RWPE1 (cell line): Measurements from ENCODE around the gene HADHB.

ENCODE experiments used
- CTCF ChIA-PET: fragments of 350-600 bp; sonication (Branson Sonifier 250); formaldehyde crosslinking; extraction: SDS; loops from one replicate; lab custom pipeline; 2021; lab: Yijun Ruan, JAX
- POLR2A ChIA-PET: fragments of 400-600 bp; formaldehyde crosslinking; extraction: SDS; loops from one replicate; lab custom pipeline; 2020; ENCODE audit warnings: antibody characterized with exemption; ENCODE audit not compliant: low non-redundant PET; lab: Yijun Ruan, JAX
- DNase-seq: peaks from one replicate; pipeline ENCODE4 v3.0.0; 2012; ENCODE audit warnings: low spot score
- H3K27ac ChIP-seq: fragments of 450-650 bp; 2 replicates; pipeline ENCODE4 v1.5.1; 2017
- TF ChIP-seq, protein P1 (sequence below): fragments of 450-650 bp; conservative IDR thresholded peaks from 2 replicates; pipeline ENCODE4 v1.5.1; 2017; ENCODE audit warnings: low read depth, mild to moderate bottlenecking

The HADHB gene

DNA sequence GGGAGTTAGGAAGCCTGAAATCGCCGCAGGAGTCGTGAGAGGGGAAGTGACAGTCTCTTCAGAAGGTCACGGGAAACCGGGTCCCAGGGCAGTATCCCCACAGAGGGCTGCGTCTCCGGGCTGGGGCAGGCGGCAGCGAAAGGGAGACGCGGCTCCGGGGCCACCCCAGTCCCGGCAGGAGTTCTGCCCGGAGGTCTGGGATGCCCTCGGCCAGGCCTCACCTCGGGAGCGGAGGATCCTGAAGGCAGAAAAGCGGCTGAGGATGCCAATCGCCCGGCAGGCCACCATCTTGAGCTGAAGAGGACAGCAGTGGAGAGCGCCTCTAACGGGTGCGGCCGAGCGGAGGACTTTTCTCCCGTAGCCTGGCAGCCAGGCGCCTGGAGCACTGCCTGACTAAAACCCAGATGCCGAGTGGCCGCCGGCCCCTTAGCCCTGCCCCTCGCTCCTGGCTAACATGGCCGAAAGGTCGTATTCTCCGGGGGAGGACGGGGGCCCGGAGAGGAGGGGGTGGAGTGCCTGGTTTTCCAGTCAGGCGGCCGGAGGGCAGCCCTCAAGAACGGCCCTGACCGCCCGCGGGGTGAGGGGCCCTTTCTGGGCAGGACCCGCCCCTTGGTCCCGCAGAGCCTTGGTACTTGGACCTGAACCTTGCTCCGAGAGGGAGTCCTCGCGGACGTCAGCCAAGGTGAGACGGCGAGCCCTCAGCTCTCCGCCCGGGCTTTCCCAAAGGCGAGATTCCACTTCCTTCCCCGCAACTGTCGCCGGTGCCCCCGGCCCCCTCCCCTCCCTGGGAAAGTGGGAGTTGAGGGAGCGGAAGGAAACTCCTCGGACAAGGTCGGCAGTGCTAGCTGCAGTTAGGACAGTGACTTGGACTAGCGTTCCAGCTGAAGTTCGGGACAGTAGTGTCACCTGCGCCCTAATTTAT lies at the start of gene HADHB, which contains the start of gene HADHA:
Gene HADHB, plus strand, starts transcription at position 631 of the 922 bp plus-strand sequence. CDS start 9,316 bp downstream, outside the sequence.
Gene HADHA, minus strand, starts transcription at position 324 of the 922 bp plus-strand sequence. Its CDS starts 36 bp downstream, at position 288.
- POLR2A ChIA-PET, result interaction anchor here (0.6 kb wide), 1 partner anchor 12 kb away, joined by 4 read pairs; no protein-coding TSS in a partner anchor
- peak within 1 kb of the TSS; percentile 96 for H3K27ac ChIP-seq
- CTCF ChIA-PET, result interaction anchor here (0.5 to 0.8 kb wide), 4 partner anchors 68 to 487 kb away, joined by 3 to 4 read pairs (median 4); no protein-coding TSS in a partner anchor
- DNase-seq, result peak; percentile 87
- TF ChIP-seq, protein P1, sequence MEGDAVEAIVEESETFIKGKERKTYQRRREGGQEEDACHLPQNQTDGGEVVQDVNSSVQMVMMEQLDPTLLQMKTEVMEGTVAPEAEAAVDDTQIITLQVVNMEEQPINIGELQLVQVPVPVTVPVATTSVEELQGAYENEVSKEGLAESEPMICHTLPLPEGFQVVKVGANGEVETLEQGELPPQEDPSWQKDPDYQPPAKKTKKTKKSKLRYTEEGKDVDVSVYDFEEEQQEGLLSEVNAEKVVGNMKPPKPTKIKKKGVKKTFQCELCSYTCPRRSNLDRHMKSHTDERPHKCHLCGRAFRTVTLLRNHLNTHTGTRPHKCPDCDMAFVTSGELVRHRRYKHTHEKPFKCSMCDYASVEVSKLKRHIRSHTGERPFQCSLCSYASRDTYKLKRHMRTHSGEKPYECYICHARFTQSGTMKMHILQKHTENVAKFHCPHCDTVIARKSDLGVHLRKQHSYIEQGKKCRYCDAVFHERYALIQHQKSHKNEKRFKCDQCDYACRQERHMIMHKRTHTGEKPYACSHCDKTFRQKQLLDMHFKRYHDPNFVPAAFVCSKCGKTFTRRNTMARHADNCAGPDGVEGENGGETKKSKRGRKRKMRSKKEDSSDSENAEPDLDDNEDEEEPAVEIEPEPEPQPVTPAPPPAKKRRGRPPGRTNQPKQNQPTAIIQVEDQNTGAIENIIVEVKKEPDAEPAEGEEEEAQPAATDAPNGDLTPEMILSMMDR, result 0 out of 2 replicates have a peak, but pooled peaks have one; percentile 17

DNA sequence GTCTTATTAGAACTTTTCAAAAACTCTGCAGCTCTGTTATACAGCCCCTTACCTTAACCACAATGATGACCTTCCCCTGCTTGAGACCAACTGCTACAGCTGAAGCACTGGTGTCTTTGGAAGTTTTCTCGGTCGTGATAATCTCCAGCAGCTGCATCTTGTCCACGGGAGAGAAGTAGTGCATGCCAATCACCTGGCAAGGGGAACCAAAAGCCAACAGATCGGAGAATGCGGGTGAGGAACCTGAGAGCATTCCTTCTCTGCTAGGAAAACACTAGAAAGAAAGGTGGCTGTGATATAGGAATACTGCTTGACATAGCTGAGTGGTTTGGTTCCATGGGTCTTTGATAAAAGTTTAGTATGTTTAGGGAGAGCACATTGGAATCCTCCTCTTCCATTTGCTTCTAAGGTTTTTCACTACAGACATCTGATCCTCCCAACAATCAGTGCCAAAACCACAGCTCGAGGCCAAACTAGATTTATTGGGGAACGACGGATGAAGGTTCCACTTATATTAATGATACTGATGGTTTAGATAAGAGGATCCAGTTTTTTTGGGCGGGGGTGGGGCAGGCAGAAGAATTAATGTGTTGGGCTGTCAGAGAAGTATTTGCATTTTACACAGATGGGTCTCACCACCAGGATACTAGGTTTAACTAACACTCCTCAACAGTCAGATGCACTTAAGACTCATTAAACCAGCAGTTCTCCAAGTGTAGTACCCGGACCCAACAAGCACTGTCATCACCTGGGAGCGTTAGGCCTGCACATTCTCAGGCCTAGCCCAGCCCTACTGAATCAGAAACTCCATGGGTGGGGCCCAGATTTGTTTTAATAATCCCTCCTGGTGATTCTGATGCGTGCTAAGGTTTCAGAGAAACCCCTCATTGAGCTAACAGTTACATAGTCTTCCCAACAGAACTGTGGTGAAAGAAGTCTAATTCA lies 49.4 kb upstream of the HADHB start:
- TF ChIP-seq, protein P1, result no peak
- DNase-seq, result no peak
- ChIA-PET CTCF (no interaction called here), POLR2A (no interaction called here)
- no peak overlapping the region for H3K27ac ChIP-seq

DNA sequence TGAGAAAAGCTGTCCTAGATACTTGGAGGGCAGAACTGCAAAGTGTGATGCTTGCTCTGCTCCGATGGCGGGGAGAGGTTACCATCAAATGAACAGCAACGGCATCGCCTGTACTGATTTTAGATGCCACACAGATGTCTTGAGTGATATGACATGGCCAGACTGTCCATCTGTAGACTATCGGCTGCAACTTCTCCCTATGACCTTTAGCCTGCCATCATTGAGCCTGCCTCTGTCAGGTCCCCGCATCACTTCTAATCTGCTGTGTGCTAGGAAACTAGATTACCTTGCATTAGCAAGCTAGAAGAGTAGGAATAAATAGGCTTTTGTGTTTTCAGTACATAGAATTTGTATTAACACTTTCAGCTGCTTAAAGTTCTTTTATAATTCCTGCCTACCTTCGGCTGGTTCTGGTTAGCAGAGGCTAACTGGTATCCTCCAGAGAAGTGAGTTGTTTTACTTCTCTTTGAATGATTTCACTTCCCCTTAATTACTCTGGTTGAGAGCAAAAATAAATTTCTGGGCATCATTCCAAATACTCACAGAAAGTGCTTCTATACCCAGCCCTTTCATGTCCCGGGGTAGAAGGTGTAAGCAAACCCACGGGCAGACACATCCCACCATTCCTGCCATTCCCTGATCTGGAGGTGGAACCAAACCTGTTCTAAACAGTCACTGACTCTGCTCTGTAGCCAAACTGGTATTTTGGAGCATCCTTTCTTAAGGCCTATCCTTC lies 47.9 kb upstream of the HADHB start:
- ChIA-PET CTCF (interaction anchor here (0.6 to 1.2 kb wide), 2 partner anchors 246 to 315 kb away, joined by 3 read pairs; no protein-coding TSS in a partner anchor), POLR2A (no interaction called here)
- TF ChIP-seq, protein P1, result no peak
- no peak overlapping the region for H3K27ac ChIP-seq
- DNase-seq, result no peak

DNA sequence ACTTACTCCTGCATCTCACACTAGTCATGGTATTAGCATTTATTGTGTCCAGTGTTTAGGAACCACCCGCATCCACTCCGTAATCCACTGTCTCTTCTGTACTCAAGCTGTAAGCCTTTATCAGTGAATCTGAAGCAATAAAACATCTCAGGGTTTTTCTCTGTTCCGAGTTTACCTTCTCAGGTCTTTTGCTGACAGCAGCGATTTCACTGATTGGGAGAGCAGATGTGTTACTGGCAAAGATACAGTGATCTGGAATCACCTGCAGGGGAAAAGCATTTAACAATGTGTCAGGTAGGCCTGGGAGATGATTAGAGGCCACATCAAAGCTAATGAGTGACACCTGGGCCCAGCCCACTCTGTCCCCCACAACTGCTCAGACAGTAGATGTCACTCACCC lies 47.2 kb upstream of the HADHB start:
- ChIA-PET CTCF (interaction anchor here (1.2 kb wide), 1 partner anchor 247 kb away, joined by 3 read pairs; no protein-coding TSS in a partner anchor), POLR2A (interaction anchor here (0.6 kb wide), 1 partner anchor 305 kb away, joined by 5 read pairs; no protein-coding TSS in a partner anchor)
- DNase-seq, result no peak
- TF ChIP-seq, protein P1, result no peak
- no peak overlapping the region for H3K27ac ChIP-seq

DNA sequence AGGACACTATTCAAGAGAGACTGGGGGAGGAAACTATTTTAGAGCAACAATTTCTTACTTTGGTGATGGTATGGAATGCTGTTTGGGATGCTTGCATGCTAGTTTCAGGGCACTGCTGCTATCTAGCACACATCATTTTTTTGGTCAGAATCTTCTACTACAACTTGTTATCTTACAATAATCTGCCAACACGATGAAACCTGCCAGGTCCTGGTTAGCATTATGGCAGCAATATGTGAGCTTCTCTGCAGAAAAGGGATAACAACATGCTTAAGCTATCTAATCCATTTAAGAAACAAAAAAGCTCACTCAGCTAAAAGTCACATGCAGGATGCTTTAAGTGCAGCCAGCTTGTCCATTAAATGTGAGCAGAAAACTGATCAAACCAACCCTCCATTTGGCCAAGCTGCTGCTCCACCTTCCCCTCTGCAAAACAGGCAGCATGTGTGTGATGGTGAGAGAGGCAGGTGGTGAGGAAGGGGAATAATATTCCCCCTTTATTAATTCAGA lies 41.7 kb upstream of the HADHB start:
- H3K27ac ChIP-seq, result no peak overlapping the region
- TF ChIP-seq, protein P1, result no peak
- ChIA-PET POLR2A (no interaction called here), CTCF (interaction anchor here (0.7 kb wide), 2 partner anchors 18 to 131 kb away, joined by 3 to 5 read pairs; no protein-coding TSS in a partner anchor)
- DNase-seq, result no peak
